G401 (cell line): ENCODE data around the gene MYEF2. TPM values are rescaled to one million over a fixed set of nuclear protein-coding genes. Genes with fewer than 3 reads are reported as not detected.

ENCODE experiments used
- DNase-seq: peaks from one replicate; pipeline ENCODE4 v3.0.0-alpha.2; 2015; ENCODE audit warnings: low spot score
- in situ Hi-C: cut with HindIII; loops from 2 replicates; pipeline ENCODE4 v1.10.0; 2016; ENCODE audit warnings: low sequenced_read_pairs, mixed read lengths
- total RNA-seq: library from RNA; depleted of rRNA; stranded (reverse); fragments of >200 nt; shearing (Covaris generic); gene quantifications from 2 replicates; pipeline ENCODE4 v1.2.3, GENCODE V29; 2014; rRNA removed

Gene MYEF2, protein sequence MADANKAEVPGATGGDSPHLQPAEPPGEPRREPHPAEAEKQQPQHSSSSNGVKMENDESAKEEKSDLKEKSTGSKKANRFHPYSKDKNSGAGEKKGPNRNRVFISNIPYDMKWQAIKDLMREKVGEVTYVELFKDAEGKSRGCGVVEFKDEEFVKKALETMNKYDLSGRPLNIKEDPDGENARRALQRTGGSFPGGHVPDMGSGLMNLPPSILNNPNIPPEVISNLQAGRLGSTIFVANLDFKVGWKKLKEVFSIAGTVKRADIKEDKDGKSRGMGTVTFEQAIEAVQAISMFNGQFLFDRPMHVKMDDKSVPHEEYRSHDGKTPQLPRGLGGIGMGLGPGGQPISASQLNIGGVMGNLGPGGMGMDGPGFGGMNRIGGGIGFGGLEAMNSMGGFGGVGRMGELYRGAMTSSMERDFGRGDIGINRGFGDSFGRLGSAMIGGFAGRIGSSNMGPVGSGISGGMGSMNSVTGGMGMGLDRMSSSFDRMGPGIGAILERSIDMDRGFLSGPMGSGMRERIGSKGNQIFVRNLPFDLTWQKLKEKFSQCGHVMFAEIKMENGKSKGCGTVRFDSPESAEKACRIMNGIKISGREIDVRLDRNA
- total RNA-seq: 11.3 and 13.3 TPM in 2 replicates

DNA sequence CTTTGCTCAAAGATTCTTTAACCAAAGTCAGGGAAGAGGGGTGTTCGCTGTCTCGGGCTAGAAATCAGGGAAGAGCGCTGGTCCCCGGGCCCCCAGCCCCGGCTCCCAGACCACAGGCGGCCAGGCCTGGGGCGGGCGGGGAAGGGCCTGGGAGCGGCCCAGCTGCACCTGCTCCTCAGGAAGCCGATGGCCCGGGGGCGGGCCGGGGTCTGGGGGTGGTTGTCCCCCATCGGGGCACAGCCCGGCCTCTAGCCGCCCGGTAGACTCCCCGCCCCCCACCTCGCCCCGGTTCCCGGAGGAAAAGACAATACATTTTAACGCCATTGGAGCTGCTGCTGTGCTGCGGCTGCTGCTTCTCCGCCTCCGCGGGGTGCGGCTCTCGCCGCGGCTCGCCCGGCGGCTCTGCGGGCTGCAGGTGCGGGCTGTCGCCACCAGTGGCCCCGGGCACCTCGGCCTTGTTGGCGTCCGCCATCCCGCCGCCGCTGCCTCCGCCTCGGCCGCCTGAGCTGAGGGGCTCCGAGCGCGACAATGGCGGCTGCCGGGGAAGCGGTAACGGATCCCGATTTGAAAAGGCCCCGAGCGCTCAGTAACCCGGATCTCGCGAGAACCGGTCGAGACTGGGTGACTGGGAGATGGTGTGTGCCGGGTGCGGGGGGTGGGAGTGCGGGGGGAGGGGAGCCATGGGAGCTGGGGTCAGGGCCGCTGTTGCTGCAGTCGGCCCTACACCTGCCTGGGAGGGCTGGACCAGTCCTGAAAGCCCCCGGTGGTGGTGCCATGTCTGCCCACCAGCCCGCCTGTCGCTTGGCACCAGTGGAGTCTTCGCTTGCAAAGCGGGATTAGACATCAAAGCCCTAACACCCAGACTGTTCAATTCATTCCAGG lies at the start of gene MYEF2:
TSS of gene MYEF2 (minus strand) at position 530 of the 882 bp plus-strand sequence. CDS start at position 472, 58 bp downstream.
- DNase-seq: peak; percentile 83
- in situ Hi-C loops: no loop called here

DNA sequence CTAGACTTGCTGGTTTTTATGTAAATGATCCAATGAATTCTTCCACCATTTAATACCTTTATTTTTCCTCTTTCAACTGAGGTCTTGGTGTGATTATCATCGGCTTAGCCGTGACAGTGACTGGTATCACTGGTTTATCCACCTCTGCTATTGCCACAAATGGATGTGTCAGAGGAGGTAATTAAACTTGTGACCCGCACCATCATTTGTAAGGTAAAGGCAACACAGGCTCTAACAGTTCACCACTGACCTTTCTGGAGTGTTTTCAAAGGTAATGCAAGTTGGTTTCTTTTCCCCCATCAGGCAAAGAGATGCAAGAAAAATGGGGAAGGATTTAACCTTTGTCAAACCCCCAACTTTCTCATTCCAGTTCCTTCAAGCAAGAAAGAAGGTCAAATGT lies 47.7 kb upstream of the MYEF2 start:
- in situ Hi-C loops: no loop called here
- DNase-seq: no peak

DNA sequence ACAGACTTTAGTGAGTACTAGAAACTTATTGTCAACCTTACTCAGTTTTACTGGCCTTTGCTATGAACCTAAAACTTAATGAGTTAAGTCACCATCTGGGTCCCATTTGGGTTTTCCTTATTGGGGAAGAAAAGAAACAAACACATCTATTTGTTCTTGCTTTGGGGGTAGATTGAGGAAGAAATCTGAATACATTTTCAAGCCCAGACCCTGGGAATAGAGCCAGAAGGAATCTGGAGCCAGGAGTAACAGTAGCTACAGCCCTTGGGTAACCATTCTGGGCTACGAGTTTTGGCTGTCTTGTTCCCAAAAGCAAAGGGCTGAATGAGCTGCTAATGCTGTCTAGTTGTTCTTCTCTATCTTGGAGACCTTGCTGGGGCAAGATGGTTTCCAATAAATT lies 44.5 kb upstream of the MYEF2 start:
- in situ Hi-C loops: no loop called here
- DNase-seq: no peak

DNA sequence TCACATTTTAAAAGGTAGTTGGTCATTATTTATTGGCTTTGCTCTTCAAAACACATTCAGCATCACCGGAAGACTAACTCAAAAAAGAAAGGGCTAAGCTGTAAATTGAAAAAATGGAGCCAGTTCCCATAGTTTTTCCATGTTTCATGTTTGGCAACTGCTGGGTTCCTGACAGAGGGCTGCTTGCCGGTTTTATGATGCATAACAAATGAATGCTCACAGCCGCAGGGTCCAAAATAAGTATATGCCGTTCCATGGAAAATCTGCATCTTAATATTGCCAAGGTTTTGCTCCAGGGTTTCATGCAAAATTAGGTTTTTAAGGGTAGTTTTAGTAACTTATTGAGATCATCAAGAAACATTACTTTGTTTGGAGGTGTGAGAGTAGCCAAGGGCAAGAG lies 43.8 kb upstream of the MYEF2 start:
- in situ Hi-C loops: no loop called here
- DNase-seq: no peak

DNA sequence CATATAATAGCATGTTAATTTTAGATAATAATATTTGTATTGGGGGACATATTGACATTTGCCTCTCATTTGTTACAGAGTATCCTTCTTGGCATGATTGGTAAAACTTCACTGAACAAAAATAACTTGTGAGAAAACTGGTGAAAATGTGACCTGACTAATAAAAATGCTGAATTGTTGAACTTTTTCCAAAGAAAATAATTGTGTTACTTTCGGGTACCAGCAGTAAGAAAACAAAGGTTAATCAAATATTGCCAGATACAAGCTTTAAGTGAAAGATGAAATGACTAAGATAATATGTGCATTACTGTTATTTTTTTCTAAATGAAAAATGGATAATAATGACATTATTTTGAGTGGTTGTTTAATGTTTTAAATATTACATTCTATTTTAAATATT lies 43.2 kb upstream of the MYEF2 start:
- DNase-seq: no peak

DNA sequence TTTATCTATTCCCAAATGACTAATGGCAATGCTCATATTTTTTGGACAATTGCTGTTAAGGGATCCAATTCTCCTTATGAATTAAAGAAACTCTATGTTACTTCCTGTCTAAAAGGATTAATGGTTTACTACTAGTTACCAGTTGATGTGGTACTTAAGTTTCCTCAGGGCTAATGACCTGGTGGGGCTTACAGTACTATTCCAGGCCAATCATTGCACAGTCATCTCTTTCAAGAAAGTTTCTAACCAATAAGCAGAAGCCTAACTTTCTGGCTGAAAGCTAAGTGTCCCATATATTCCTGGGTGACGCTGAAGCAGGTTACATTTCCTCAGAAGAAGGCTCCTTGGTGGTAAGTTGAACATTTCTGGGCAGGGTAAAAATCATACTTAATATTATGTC lies 27.9 kb upstream of the MYEF2 start, which contains the start of gene SLC12A1:
TSS of gene SLC12A1 (plus strand) at position 322 of the 400 bp plus-strand sequence. CDS start 1,418 bp downstream, outside the sequence.
- DNase-seq: no peak
- in situ Hi-C loops: no loop called here

More for the DNA sequence above, 43.2 kb upstream of the MYEF2 start:
- in situ Hi-C loops: no loop called here

DNA sequence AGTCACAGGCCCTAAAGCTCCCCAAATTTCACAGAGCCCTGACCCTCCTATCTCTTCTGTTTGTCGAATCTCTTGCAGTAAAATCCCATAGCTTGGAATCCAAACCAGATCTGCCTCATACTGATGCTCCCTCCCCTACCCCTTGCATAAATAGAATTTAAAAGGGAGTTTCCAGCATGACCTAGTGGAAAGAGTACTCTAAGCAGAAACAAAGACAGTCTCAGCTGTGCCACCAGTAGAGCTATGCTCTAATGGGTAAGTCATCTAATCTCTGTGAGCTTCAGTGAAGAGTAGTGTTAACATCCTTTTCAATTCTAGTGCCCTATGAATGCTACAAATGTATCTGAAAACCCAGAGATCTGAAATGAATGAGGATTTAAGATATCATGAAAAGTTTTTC lies 24.0 kb upstream of the MYEF2 start:
- DNase-seq: no peak
- in situ Hi-C loops: no loop called here

DNA sequence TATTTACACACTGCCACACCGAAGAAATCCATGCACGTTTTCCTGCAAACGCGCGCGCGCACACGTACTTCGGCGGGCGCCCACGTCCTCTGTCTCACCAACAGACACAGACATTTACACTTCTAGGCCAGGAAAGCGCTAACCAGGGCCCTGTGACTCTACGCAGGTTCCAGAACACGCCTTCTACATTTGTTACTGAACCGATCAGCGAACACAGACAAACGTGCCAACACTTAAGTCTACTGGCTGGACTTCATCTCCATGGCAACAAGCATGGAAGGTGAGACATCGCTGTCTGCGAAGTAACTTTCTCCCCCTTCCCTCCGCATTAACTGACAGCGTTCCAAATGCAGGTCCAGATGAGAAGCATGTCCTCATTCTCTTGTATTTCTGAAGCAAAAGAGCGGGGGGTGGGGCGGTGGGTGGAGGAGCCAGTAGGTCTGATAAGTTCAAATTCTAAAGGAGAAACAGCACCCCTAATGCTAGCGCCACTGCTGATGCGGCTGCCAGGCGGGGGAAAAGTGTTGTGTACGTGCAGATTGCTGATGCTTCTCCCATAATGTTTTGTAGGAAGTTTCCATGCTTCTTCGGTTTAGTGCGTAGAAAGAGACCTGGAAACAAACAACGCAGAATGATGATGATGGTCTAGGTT lies 13.6 kb upstream of the MYEF2 start, which contains the start of gene CTXN2:
TSS of gene CTXN2 (plus strand) at position 92 of the 652 bp plus-strand sequence. CDS start 9,636 bp downstream, outside the sequence.
- in situ Hi-C loops: no loop called here

DNA sequence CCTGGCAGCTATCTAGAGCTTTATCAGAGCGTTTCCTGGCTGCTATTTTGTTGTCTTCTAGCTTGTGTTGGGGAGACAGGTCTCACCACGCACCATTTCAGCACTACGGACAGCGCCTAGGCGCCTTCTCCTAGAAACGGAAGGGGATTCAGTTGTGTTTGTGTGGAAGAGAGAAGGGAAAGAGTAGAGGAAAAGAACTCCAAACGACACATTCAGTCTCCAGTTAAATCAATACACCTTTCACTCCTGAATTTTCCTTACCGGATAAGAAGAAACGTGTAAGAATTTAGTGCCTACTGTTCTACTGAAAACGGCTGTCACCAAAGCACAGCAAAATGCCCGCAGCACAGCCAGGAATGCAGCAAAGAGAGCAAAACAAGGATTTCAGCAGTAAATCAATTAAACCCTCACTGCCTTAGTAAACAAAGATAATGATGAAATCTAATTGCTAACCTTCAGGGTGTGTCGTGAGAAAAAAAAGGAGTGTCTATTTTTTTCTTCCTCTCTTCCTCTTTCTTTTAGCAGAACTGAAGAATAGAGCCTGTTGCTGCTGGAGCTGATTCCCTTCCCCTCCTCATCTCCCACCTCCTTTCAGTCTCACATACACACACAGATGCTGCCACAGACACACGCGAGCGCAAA lies 13.0 kb upstream of the MYEF2 start:
- in situ Hi-C loops: no loop called here
- peak; percentile 79 for DNase-seq

More for the DNA sequence above, 13.6 kb upstream of the MYEF2 start, which contains the start of gene CTXN2:
- DNase-seq: peak; percentile 87

DNA sequence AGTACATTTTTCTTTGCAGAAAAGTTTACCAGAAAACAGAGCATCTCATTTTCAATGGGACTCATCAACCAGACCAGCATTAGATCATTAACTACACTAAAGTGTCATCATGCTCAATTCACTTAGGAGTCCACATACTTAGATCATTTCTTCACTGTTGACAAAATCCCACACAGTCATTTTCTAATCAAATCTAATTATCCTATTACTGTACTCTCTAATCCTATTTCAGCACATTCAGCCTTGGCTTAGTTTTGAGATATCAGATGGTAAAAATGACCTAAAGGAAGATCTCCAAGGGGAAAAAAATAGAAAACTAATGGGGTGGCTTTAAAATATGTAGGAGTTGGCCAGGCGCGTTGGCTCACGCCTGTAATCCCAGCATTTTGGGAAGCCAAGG lies 8.2 kb upstream of the MYEF2 start:
- no peak for DNase-seq
- in situ Hi-C loops: no loop called here

DNA sequence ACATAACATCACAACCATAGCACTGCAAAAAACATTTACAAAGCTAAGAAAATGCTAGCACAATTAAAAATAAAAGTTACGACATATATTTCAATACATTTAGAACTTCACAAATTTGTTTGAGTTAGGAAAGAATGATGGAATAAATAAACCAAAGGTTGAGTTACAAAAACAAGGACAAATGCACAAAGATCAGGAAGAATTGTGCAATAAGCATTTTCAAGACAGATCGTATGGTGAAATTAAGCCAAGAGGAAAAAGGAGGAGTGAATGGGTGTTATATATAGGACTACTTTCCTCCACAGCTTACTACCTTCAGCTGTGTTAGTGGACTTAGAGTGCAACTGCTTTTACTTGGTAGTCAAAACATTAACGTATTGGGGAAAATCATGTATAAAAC lies 7.4 kb upstream of the MYEF2 start:
- DNase-seq: no peak
- in situ Hi-C loops: no loop called here

DNA sequence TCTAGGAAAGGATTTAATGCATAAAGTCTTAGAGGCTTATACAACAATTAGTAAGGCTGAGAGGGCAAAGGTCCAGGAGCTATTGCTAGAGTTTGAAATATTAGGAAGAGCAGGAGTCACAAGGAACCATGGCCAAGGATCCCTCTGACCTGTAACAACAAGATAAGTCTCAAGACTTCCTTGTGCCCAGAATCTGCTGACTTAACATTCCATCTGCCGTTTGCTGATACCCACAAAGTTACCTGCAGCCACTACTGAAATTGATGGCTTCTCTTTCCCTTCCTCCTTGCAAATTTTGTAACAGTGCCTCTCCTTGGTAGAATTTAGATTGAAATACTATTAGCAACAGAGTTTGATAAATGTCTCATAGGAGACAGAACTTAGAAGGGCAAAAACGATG lies 4.7 kb upstream of the MYEF2 start:
- in situ Hi-C loops: no loop called here
- DNase-seq: no peak

DNA sequence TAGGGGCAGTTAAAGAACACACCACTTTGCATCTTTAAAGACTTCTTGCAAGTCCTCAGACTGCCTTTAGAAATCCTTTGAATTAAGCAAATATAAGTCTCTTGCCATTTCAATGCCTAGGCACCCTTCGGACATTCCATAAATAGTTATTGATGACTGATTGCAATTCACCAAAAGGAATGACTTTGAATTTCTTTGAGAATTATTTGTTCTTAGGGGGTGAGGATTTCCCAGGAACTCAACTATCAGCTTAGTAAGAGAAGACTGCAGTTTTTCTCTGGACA lies 495 bp upstream of the MYEF2 start:
- in situ Hi-C loops: no loop called here
- DNase-seq: no peak

DNA sequence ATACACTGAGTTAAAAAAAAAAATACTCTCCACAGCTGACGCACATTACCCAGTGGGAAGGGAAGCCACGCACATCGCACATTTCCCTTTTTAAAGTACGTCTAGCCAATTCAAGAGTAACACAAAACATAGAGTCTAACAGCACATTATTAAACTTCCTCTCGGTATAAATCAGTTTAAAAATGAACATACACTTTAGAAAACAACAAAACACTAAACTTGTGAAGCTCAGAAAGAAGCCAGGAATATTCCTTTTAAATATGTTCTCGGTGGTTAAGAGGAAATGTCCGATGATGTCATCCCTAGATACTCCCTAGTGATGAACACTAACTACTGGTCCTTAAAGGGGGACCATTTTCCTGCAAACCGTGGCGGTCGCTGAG lies 721 bp downstream of the MYEF2 start:
- in situ Hi-C loops: no loop called here
- DNase-seq: peak; percentile 76

DNA sequence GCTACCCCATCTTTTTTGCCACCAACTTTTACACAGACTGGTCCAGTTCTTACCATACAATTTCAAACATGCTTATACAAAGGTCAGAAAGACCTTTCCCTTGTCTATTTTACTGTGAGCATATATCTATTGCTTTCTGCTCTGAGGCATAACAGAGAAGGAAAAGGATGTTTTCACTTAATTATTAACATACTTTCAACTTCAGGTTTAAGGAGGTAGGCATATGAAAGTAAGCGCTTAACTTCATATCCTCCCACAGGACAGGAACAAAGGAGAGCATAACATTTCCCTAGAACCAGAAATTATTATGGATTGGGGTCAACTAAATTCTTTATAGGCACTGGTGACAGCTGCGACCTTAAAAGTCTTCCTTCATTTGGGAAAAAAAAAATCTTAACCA lies 1.1 kb downstream of the MYEF2 start:
- no peak for DNase-seq
- in situ Hi-C loops: no loop called here

DNA sequence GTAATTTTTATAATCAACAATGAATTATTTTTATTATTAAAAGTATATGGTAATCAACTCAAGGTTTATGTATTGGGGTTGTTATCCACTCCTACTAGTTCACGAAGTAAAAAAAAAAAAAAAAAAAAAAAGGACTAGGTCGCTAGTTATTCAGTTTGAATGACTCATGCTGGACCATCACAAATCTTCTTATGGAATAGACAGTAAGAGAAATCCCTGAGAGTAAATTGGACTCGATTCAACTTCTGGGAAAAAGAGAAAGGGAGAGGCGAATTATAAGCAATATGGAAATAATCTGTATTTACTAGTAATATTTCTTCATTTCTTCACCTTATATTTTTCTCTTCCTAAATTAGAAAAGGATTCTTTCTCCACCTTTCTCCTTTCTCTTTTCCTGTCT lies 2.0 kb downstream of the MYEF2 start:
- in situ Hi-C loops: no loop called here
- peak; percentile 20 for DNase-seq

DNA sequence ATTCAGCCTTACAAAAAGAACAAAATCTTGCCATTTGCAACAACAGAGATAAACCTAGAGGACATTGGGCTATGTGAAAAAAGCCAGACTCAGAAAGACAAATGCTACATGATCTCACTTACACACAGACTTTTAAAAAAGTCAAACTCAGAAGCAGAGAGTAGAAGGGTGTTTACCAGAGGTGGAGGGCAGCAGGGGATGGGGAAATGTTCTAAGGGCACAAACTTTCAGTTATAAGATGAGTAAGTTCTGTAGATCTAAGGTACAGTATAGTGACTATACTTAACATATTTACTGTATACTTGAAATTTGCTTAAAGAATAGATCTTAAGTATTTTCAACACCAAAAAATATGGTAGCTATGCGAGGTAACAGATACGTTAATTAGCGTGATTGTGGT lies 3.0 kb downstream of the MYEF2 start:
- in situ Hi-C loops: no loop called here

DNA sequence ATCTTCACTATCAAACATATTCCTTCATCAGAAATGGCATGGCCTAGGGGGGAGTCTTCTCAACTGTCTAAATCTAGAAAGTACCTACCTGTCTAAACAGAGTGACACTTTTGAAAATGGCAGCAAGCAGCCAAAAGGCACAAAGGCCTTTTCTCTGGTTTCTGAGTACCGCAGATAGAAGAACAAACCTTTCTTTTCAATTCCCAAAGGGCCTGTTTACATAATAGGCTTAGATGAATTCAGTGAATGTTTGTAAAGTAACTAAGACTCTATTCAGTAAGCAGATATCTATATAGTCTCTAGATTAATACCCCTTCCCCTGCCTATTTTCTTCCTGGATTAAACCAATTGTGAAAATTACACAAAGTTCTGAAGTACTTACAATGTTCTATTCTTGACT lies 7.1 kb downstream of the MYEF2 start:
- DNase-seq: no peak
- in situ Hi-C loops: no loop called here

More for the DNA sequence above, 3.0 kb downstream of the MYEF2 start:
- DNase-seq: no peak

DNA sequence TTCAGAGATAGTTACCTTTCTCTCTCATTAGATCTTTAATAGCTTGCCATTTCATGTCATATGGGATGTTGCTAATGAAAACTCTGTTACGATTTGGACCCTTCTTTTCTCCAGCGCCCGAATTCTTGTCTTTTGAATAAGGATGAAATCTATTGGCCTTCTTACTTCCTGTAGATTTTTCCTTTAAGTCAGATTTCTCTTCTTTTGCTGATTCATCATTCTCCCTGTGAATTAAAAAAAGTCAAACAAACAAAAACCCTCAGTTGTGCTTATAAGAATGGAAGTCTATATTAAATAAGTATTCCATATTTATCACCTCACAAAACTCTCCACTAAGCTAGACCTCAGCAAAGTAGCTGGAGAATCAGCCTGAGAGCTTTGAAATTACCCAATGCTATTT lies 9.5 kb downstream of the MYEF2 start:
- no peak for DNase-seq
- in situ Hi-C loops: no loop called here
